K562 (cell line): ENCODE results near the gene FOCAD.

ENCODE experiments used
- CTCF ChIP-seq, 3 experiments: IDR thresholded peaks in 2 of 3; conservative IDR thresholded peaks in 1 of 3; 2 replicates each; pipeline ENCODE4 v1.5.1; 2011 to 2012; ENCODE audit warnings: low read length in 3 of 3, mild to moderate bottlenecking in 3 of 3, control low read depth in 2 of 3, improper control_type of control experiment in 1 of 3, inconsistent platforms in 1 of 3, low read depth in 1 of 3, mixed read lengths in 1 of 3, moderate library complexity in 1 of 3; ENCODE audit not compliant: insufficient read depth in 2 of 3
- MAFK ChIP-seq: IDR thresholded peaks from 2 replicates; pipeline ENCODE4 v1.6.1; 2011; ENCODE audit warnings: low read length, improper control_type of control experiment
- ZBTB12 ChIP-seq: fragments of 250-450 bp; sonication (Bioruptor Pico); IDR thresholded peaks from 2 replicates; pipeline ENCODE4 v1.4.0; 2020

- TF ChIP-seq ZBTB12 (CRISPR knock-in tag) (no peak), CTCF (IDR thresholded peaks at IDR 0.05 in 2 of 3, conservative IDR thresholded peaks at IDR 0.05 in 1 of 3; ENCODE audit: insufficient read depth in 2 of 3, low read depth in 1 of 3, low read length in 3 of 3) (no peak), MAFK (no peak)
These were observed 45.5 kb downstream of the FOCAD start for GRCh38 chr9:20729523-20729922.
